Measurements from ENCODE around the gene PLXNA4.

PLXNA4 gene

GRCh38 chr7:132345543-132346129 lies 230.6 kb downstream of the PLXNA4 start:
- Mint-ChIP-seq H3K9me3 (no peaks in the 10 kb centered on the region), H3K27ac (peak overlapping the region; percentile 21 to 64), H3K27me3 (peaks cover 38% of the 10 kb centered on the region), H3K4me1 (no peaks in the 10 kb centered on the region), H3K4me3 (no peak overlapping the region)
- DNase-seq (no peak), ATAC-seq (no peak)

- Mint-ChIP-seq H3K9me3 (no peaks in the 10 kb centered on the region), H3K27ac (no peak overlapping the region), H3K4me3 (no peak overlapping the region), H3K4me1 (no peaks in the 10 kb centered on the region), H3K27me3 (peaks cover 37% of the 10 kb centered on the region)
- ATAC-seq, result no peak
- no peak for DNase-seq
These were observed 231.2 kb downstream of the PLXNA4 start for GRCh38 chr7:132345030-132345429.

DNA sequence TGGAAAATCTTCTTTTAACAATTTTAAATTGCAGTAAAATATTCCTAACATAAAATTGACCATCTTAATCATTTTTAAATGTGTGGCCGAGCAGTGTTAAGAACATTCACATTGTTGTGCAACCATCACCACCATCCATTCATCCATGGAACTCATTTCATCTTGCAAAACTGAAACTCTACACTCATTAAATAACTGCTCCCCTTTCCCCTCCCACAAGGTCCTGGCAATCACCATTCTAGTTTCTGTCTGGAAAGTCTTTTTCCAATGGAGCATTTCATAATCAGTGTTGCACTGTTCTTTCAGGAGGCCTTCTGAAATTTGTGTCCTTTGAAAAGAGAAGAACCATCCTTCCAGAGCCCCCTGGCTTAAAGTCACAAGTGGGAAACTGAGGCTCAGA lies 233.1 kb downstream of the PLXNA4 start:
- no peak overlapping the region for H3K4me3 Mint-ChIP-seq

GRCh38 chr7:132337450-132338080 lies 238.7 kb downstream of the PLXNA4 start:
- no peaks in the 10 kb centered on the region for H3K4me1 Mint-ChIP-seq
- DNase-seq (no peak), ATAC-seq (no peak)
- H3K4me3 Mint-ChIP-seq, result no peak overlapping the region
- H3K27ac Mint-ChIP-seq, result no peak overlapping the region
- H3K27me3 Mint-ChIP-seq, result no peaks in the 10 kb centered on the region
- no peaks in the 10 kb centered on the region for H3K9me3 Mint-ChIP-seq

More for the DNA sequence above, 233.1 kb downstream of the PLXNA4 start:
- no peak for DNase-seq
- Mint-ChIP-seq H3K27me3 (peaks cover 28% of the 10 kb centered on the region), H3K27ac (no peak overlapping the region), H3K4me1 (no peaks in the 10 kb centered on the region), H3K9me3 (no peaks in the 10 kb centered on the region)
- ATAC-seq, result no peak

- H3K4me1 Mint-ChIP-seq, result no peaks in the 10 kb centered on the region
- no peaks in the 10 kb centered on the region for H3K27me3 Mint-ChIP-seq
- H3K27ac Mint-ChIP-seq, result no peak overlapping the region
- H3K4me3 Mint-ChIP-seq, result no peak overlapping the region
- no peak for DNase-seq
- no peaks in the 10 kb centered on the region for H3K9me3 Mint-ChIP-seq
- no peak for ATAC-seq
These were observed 239.5 kb downstream of the PLXNA4 start for GRCh38 chr7:132336797-132337196.

DNA sequence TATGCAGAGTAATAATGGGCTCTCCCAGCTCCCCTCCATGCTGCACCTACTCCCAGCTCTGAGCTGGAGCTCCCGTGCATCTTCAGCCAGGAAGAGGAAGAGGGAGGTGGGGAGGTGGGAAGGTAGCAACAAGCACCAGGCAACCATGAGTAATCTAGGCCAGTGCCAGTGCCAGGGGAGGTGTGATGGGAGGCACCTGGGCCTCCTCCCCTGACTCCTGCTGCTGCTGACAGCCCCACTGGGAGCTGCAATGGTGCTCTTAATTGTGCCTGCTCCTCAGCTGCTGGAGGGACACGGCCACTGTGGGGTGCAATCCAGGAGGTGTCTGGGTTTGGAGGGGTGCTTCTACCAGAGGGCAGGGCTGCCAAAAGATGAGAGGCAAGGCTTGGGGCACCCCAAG lies 243.0 kb downstream of the PLXNA4 start:
- Mint-ChIP-seq H3K4me1 (no peaks in the 10 kb centered on the region), H3K9me3 (no peaks in the 10 kb centered on the region), H3K27me3 (peaks cover 12% of the 10 kb centered on the region), H3K27ac (no peak overlapping the region), H3K4me3 (no peak overlapping the region)
- no peak for DNase-seq
- ATAC-seq, result no peak

GRCh38 chr7:132328760-132329159 lies 247.5 kb downstream of the PLXNA4 start:
- Mint-ChIP-seq H3K9me3 (no peaks in the 10 kb centered on the region), H3K27ac (no peak overlapping the region), H3K27me3 (peaks cover 21% of the 10 kb centered on the region), H3K4me1 (no peaks in the 10 kb centered on the region), H3K4me3 (no peak overlapping the region)
- no peak for DNase-seq
- ATAC-seq, result no peak

GRCh38 chr7:132328047-132328620 lies 248.1 kb downstream of the PLXNA4 start:
- Mint-ChIP-seq H3K4me3 (no peak overlapping the region), H3K9me3 (no peaks in the 10 kb centered on the region), H3K27ac (no peak overlapping the region), H3K4me1 (no peaks in the 10 kb centered on the region), H3K27me3 (peaks cover 21% of the 10 kb centered on the region)
- DNase-seq (no peak), ATAC-seq (no peak)

GRCh38 chr7:132326878-132327589 lies 249.2 kb downstream of the PLXNA4 start:
- Mint-ChIP-seq H3K27ac (no peak overlapping the region), H3K4me3 (no peak overlapping the region), H3K9me3 (no peaks in the 10 kb centered on the region), H3K27me3 (peaks cover 21% of the 10 kb centered on the region), H3K4me1 (no peaks in the 10 kb centered on the region)
- ATAC-seq (no peak), DNase-seq (no peak)

- no peaks in the 10 kb centered on the region for H3K9me3 Mint-ChIP-seq
These were observed 253.3 kb downstream of the PLXNA4 start for GRCh38 chr7:132322970-132323369.

GRCh38 chr7:132321387-132321786 lies 254.9 kb downstream of the PLXNA4 start:
- no peak overlapping the region for H3K4me3 Mint-ChIP-seq
- ATAC-seq, result no peak
- peaks cover 14% of the 10 kb centered on the region for H3K4me1 Mint-ChIP-seq
- no peak overlapping the region for H3K27ac Mint-ChIP-seq
- DNase-seq, result no peak
- H3K9me3 Mint-ChIP-seq, result peaks cover 6 to 13% of the 10 kb centered on the region in 2 donors
- peaks cover 51% of the 10 kb centered on the region for H3K27me3 Mint-ChIP-seq

More at GRCh38 chr7:132322970-132323369, 253.3 kb downstream of the PLXNA4 start:
- Mint-ChIP-seq H3K4me1 (peaks cover 14% of the 10 kb centered on the region), H3K4me3 (no peak overlapping the region), H3K27me3 (peaks cover 39% of the 10 kb centered on the region), H3K27ac (no peak overlapping the region)
- ATAC-seq (no peak), DNase-seq (no peak)

- Mint-ChIP-seq H3K4me1 (peaks cover 14% of the 10 kb centered on the region), H3K27ac (no peak overlapping the region), H3K9me3 (peaks cover 6 to 13% of the 10 kb centered on the region in 2 donors), H3K4me3 (no peak overlapping the region), H3K27me3 (peaks cover 55% of the 10 kb centered on the region)
- DNase-seq, result no peak
- ATAC-seq, result no peak
These were observed 256.8 kb downstream of the PLXNA4 start for GRCh38 chr7:132319481-132319880.

- DNase-seq, result peak; percentile 75 to 77
- peaks cover 55% of the 10 kb centered on the region for H3K27me3 Mint-ChIP-seq
- H3K4me3 Mint-ChIP-seq, result peak overlapping the region in 1 of 2 donors; percentile 40
- ATAC-seq, result peak; percentile 92
- peaks cover 6 to 13% of the 10 kb centered on the region in 2 donors for H3K9me3 Mint-ChIP-seq
- peaks cover 14% of the 10 kb centered on the region for H3K4me1 Mint-ChIP-seq
- no peak overlapping the region for H3K27ac Mint-ChIP-seq
These were observed 257.6 kb downstream of the PLXNA4 start for GRCh38 chr7:132318352-132319318.

DNA sequence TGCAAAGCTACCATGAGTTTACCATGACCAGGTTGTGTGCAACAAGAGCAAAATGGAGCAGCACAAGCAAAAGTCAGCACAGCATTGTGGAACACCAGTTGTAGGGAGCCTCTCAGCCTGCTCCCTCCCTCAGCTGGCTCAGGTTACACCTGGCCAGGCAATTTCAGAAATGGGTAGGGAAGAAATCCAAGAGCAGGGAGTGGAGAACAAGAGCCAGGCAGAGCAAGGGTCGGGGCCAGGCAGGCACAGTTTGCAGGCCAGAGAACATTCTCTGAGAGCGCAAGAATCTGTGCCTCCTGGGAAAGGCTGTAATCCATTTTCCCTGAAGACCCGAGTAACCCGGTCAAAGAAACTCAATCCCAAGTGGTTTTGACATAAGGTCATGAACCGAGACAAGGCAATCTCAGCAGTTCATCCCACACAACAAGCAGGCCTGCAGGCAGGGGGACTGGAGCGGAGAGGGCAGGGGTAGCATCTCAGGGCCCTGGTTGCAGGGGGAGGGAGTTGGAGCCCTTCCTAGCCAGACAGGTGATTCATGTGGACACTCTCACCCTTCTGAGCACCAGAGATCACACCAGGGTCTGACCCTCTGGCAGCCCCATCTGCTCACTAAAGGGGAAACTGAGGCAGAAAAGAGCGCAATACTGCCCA lies 258.4 kb downstream of the PLXNA4 start:
- peak overlapping the region in 1 of 2 donors; percentile 34 for H3K4me3 Mint-ChIP-seq

More for the DNA sequence above, 258.4 kb downstream of the PLXNA4 start:
- Mint-ChIP-seq H3K4me1 (peaks cover 14% of the 10 kb centered on the region), H3K27ac (no peak overlapping the region), H3K9me3 (peaks cover 6 to 13% of the 10 kb centered on the region in 2 donors), H3K27me3 (peaks cover 55% of the 10 kb centered on the region)
- DNase-seq (no peak), ATAC-seq (no peak)

Measured in stimulated activated naive CD8-positive, alpha-beta T cell treated with anti-CD3 and anti-CD28 coated beads, Interleukin-15, amount 100 ng/mL, for 72 hours (primary cell).